ENCODE measurements around the gene DGKZ.

DNA sequence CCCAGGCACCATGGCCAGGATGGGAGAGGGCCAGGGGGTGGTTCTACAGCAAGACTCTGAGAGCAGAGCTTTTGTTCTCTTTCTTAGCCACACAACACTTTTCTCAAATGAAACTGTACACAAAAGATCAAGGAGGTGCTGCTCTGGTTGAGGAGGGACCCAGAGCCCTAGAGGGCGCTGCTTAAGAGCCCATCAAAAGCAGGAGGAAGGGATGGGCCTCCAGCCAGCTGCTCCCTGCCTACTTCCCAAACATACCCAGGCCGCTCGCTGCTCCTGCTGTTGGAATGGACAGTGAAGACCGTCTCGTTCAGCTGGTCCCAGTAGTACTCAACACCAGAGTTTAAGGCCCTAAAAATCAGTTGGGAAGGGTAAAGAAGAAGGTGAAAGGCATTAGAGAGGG is 62.8 kb downstream of the DGKZ start:
- TF ChIP-seq, protein P1, sequence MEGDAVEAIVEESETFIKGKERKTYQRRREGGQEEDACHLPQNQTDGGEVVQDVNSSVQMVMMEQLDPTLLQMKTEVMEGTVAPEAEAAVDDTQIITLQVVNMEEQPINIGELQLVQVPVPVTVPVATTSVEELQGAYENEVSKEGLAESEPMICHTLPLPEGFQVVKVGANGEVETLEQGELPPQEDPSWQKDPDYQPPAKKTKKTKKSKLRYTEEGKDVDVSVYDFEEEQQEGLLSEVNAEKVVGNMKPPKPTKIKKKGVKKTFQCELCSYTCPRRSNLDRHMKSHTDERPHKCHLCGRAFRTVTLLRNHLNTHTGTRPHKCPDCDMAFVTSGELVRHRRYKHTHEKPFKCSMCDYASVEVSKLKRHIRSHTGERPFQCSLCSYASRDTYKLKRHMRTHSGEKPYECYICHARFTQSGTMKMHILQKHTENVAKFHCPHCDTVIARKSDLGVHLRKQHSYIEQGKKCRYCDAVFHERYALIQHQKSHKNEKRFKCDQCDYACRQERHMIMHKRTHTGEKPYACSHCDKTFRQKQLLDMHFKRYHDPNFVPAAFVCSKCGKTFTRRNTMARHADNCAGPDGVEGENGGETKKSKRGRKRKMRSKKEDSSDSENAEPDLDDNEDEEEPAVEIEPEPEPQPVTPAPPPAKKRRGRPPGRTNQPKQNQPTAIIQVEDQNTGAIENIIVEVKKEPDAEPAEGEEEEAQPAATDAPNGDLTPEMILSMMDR (IDR thresholded peaks at IDR 0.05) = no peak
- TF ChIP-seq POLR2A (IDR thresholded peaks at IDR 0.05) = no peak

Measured in vagina (tissue), 2 donors.